H1 (cell line): Measurements from ENCODE around the gene F2. TPM values are rescaled to one million over a fixed set of nuclear protein-coding genes. Genes with fewer than 3 reads are reported as not detected.

Experiments
- ASH2L ChIP-seq: fragments of 200-600, 300-600 bp; sonication (generic); IDR thresholded peaks from one replicate; pipeline ENCODE4 v1.7.1; 2017; ENCODE audit warnings: low read length
- BCL11A ChIP-seq, 2 experiments: IDR thresholded peaks; one replicate each; pipeline ENCODE4 v1.6.1; 2011; ENCODE audit warnings: low read depth in 2 of 2, low read length in 2 of 2, mild to moderate bottlenecking in 2 of 2
- CHD7 ChIP-seq: fragments of 300-600 bp; sonication (generic); IDR thresholded peaks from 2 replicates; pipeline ENCODE4 v1.7.1; 2012; ENCODE audit warnings: low read length, moderate library complexity, mild to moderate bottlenecking, inconsistent platforms; ENCODE audit not compliant: insufficient replicate concordance
- FOSL1 ChIP-seq: IDR thresholded peaks from 2 replicates; pipeline ENCODE4 v1.6.1; 2011; ENCODE audit warnings: mild to moderate bottlenecking, low read depth, low read length, moderate library complexity; ENCODE audit not compliant: insufficient read depth
- JUND ChIP-seq: IDR thresholded peaks from 2 replicates; pipeline ENCODE4 v1.6.1; 2011; ENCODE audit warnings: mild to moderate bottlenecking, improper control_type of control experiment, low read length
- KDM4A ChIP-seq: IDR thresholded peaks from one replicate; pipeline ENCODE4 v1.7.1; 2012; ENCODE audit warnings: low read depth, mild to moderate bottlenecking, moderate library complexity, low read length, inconsistent platforms; ENCODE audit not compliant: severe bottlenecking
- KDM5A ChIP-seq: fragments of 200-600 bp; IDR thresholded peaks from 2 replicates; pipeline ENCODE4 v1.7.1; 2012; ENCODE audit warnings: mild to moderate bottlenecking, low read length, inconsistent platforms, mixed read lengths
- MAFK ChIP-seq: IDR thresholded peaks from 2 replicates; pipeline ENCODE4 v1.6.1; 2012; ENCODE audit warnings: low read depth, mild to moderate bottlenecking, improper control_type of control experiment, low read length
- NRF1 ChIP-seq: IDR thresholded peaks from 2 replicates; pipeline ENCODE4 v1.6.1; 2011; ENCODE audit warnings: mild to moderate bottlenecking, low read depth, low read length, improper control_type of control experiment
- POLR2A ChIP-seq, 2 experiments: IDR thresholded peaks; 1 replicate in 1 of 2; 2 replicates in 1 of 2; pipeline ENCODE4 v1.6.1; 2011; ENCODE audit warnings: low read depth in 2 of 2, low read length in 2 of 2, mild to moderate bottlenecking in 2 of 2; ENCODE audit errors: control extremely low read depth in 1 of 2
- RFX5 ChIP-seq: IDR thresholded peaks from 2 replicates; pipeline ENCODE4 v1.6.1; 2011; ENCODE audit warnings: low read depth, low read length, improper control_type of control experiment, borderline replicate concordance
- SIN3A ChIP-seq, 2 experiments: IDR thresholded peaks in 1 of 2; conservative IDR thresholded peaks in 1 of 2; 2 replicates each; pipeline ENCODE4 v1.6.1; 2011 to 2012; ENCODE audit warnings: low read length in 2 of 2, improper control_type of control experiment in 1 of 2, low read depth in 1 of 2, mild to moderate bottlenecking in 1 of 2
- TEAD4 ChIP-seq: IDR thresholded peaks from 2 replicates; pipeline ENCODE4 v1.6.1; 2012; ENCODE audit warnings: low read depth, low read length, inconsistent platforms, mixed read lengths
- polyA plus RNA-seq, 7 experiments: library from polyadenylated mRNA; depleted of rRNA in 3 of 7; stranded (reverse) in 5 of 7; unstranded in 2 of 7; fragments of >200 nt in 5 of 7; fragments of 200-250 nt in 2 of 7; gene quantifications; 1 replicate in 5 of 7; 2 replicates in 1 of 7; 4 replicates in 1 of 7; pipeline versions ENCODE4 v1.2.1 to v1.2.3, GENCODE V29; 2011 to 2013; ENCODE audit warnings: missing spikeins in 2 of 7, mixed read lengths in 2 of 7
- total RNA-seq: library from RNA; stranded (reverse); fragmentation: NEBNext Ultra II Directional; extraction: Animal tissue kit (Norgen Biotek cat#: 25700); gene quantifications from 2 replicates; pipeline ENCODE4 v1.2.1, GENCODE V29; 2021

Gene F2
- total and polyA plus RNA-seq, 2 of the 8 experiments (the other 6 are each of a cell fraction or from before 2014, with no cell fraction given) = 0.11 TPM; not detected in 1

GRCh38 chr11:46696212-46696558, 22.8 kb upstream of the F2 start (continued):
- TF ChIP-seq CHD7 (no peak), KDM4A (no peak), NRF1 (no peak), BCL11A (IDR thresholded peaks at IDR 0.05; ENCODE audit: low read depth in 2 of 2, low read length in 2 of 2) (no peak), KDM5A (no peak), MAFK (no peak), JUND (no peak), SIN3A (conservative IDR thresholded peaks at IDR 0.05 in 1 of 2, IDR thresholded peaks at IDR 0.05 in 1 of 2; ENCODE audit: low read depth in 1 of 2, low read length in 2 of 2) (no peak), FOSL1 (no peak), POLR2A (IDR thresholded peaks at IDR 0.05; ENCODE audit: control extremely low read depth in 1 of 2, low read depth in 2 of 2, low read length in 2 of 2) (no peak), TEAD4 (no peak), ASH2L (no peak), RFX5 (no peak)
